ENCODE measurements around the gene COL16A1.
A peak's percentile ranks its signal among the peaks of the same experiment; 100 is the strongest.

The COL16A1 gene

GRCh38 chr1:31647106-31647505 lies 56.7 kb downstream of the COL16A1 start:
- no peak for DNase-seq (ENCODE audit: low spot score)

GRCh38 chr1:31646259-31646960 lies 57.4 kb downstream of the COL16A1 start:
- no peak for DNase-seq (ENCODE audit: low spot score)

- DNase-seq (ENCODE audit: low spot score): no peak
Observed at GRCh38 chr1:31645274-31645568, 58.6 kb downstream of the COL16A1 start.

GRCh38 chr1:31644560-31645273 lies 59.1 kb downstream of the COL16A1 start, which contains the start of gene PEF1:
TSS of gene PEF1 (minus strand) at chr1:31644876. CDS start at chr1:31644864, 12 bp downstream.
- peak; percentile 96 for DNase-seq (ENCODE audit: low spot score)

GRCh38 chr1:31643976-31644559 lies 59.7 kb downstream of the COL16A1 start:
- DNase-seq (ENCODE audit: low spot score): peak; percentile 20

GRCh38 chr1:31642897-31643296 lies 60.9 kb downstream of the COL16A1 start:
- no peak for DNase-seq (ENCODE audit: low spot score)

- no peak for DNase-seq (ENCODE audit: low spot score)
Observed at GRCh38 chr1:31642366-31642765, 61.5 kb downstream of the COL16A1 start.

GRCh38 chr1:31640964-31641363 lies 62.9 kb downstream of the COL16A1 start:
- DNase-seq (ENCODE audit: low spot score): no peak

- no peak for DNase-seq (ENCODE audit: low spot score)
Observed at GRCh38 chr1:31640179-31640578, 63.6 kb downstream of the COL16A1 start.

- DNase-seq (ENCODE audit: low spot score): no peak
Observed at GRCh38 chr1:31639543-31639942, 64.3 kb downstream of the COL16A1 start.

- DNase-seq (ENCODE audit: low spot score): no peak
Observed at GRCh38 chr1:31637915-31638673, 65.7 kb downstream of the COL16A1 start.

GRCh38 chr1:31633117-31633516 lies 70.7 kb downstream of the COL16A1 start:
- no peak for DNase-seq (ENCODE audit: low spot score)

GRCh38 chr1:31632649-31633048 lies 71.2 kb downstream of the COL16A1 start:
- no peak for DNase-seq (ENCODE audit: low spot score)

- no peak for DNase-seq (ENCODE audit: low spot score)
Observed at GRCh38 chr1:31628931-31629556, 74.8 kb downstream of the COL16A1 start.

- DNase-seq (ENCODE audit: low spot score): no peak
Observed at GRCh38 chr1:31627930-31628559, 75.8 kb downstream of the COL16A1 start.

GRCh38 chr1:31627301-31627929 lies 76.4 kb downstream of the COL16A1 start:
- DNase-seq (ENCODE audit: low spot score): no peak

GRCh38 chr1:31626223-31627207 lies 77.3 kb downstream of the COL16A1 start:
- no peak for DNase-seq (ENCODE audit: low spot score)

- no peak for DNase-seq (ENCODE audit: low spot score)
Observed at GRCh38 chr1:31625561-31626222, 78.1 kb downstream of the COL16A1 start.

GRCh38 chr1:31624731-31625514 lies 78.9 kb downstream of the COL16A1 start:
- DNase-seq (ENCODE audit: low spot score): no peak

Data from SW480 (cell line).